Choroid plexus epithelial cell (primary cell): ENCODE data around the gene GRAMD4.

Source experiments
- DNase-seq: peaks from one replicate; pipeline ENCODE4 v3.0.0-alpha.2; 2010; ENCODE audit warnings: low read depth
- H3K4me3 ChIP-seq: 2 replicates; pipeline ENCODE4 v1.5.1; 2011; ENCODE audit warnings: low read depth, mild to moderate bottlenecking, control low read depth, low read length, moderate library complexity
- CTCF ChIP-seq: conservative IDR thresholded peaks from 2 replicates; pipeline ENCODE4 v1.5.1; 2011; ENCODE audit warnings: low read depth, mild to moderate bottlenecking, control low read depth, inconsistent platforms, low read length, moderate library complexity

Gene GRAMD4

GRCh38 chr22:46574993-46575910 lies 44.9 kb upstream of the GRAMD4 start:
- DNase-seq = no peak
- H3K4me3 ChIP-seq = no peak overlapping the region
- no peak for TF ChIP-seq CTCF

- TF ChIP-seq CTCF = no peak
- H3K4me3 ChIP-seq = peak overlapping the region; percentile 65
- DNase-seq = no peak
These were observed 44.2 kb upstream of the GRAMD4 start for GRCh38 chr22:46575911-46576555.

GRCh38 chr22:46576556-46577367 lies 43.4 kb upstream of the GRAMD4 start:
- TF ChIP-seq CTCF = no peak
- DNase-seq = peak; percentile 46
- peak overlapping the region; percentile 65 for H3K4me3 ChIP-seq

- DNase-seq = no peak
These were observed 42.6 kb upstream of the GRAMD4 start for GRCh38 chr22:46577368-46578249.

GRCh38 chr22:46578251-46578823 lies 41.8 kb upstream of the GRAMD4 start:
- no peak for TF ChIP-seq CTCF
- DNase-seq = no peak
- peak overlapping the region; percentile 65 for H3K4me3 ChIP-seq

More at GRCh38 chr22:46577368-46578249, 42.6 kb upstream of the GRAMD4 start:
- peak overlapping the region; percentile 65 for H3K4me3 ChIP-seq
- TF ChIP-seq CTCF = no peak
